Left lung (tissue), 10 donors: ENCODE results near the gene SRL. TPM values are rescaled to one million over a fixed set of nuclear protein-coding genes. Genes with fewer than 3 reads are reported as not detected.

ENCODE experiments used
- ATAC-seq: fragments of 200-7000 bp; cut with Tn5 transposase; one replicate; pipeline ENCODE4 v1.9.1; 2020; ENCODE audit warnings: moderate library complexity
- DNase-seq, 4 donors: peaks; one replicate each; pipeline ENCODE4 v3.0.0-alpha.2; 2013 to 2020
- H3K27ac ChIP-seq, 2 donors: fragments of 200-600 bp; sonication (generic) in 1 of 2; one replicate each; pipeline versions ENCODE4 v1.5.0 to v1.8.0; 2020 to 2021
- H3K27me3 ChIP-seq, 2 donors: fragments of 200-600 bp; sonication (generic) in 1 of 2; one replicate each; pipeline versions ENCODE4 v1.5.0 to v1.8.0; 2020 to 2021
- H3K36me3 ChIP-seq, 2 donors: fragments of 200-600 bp; sonication (generic) in 1 of 2; one replicate each; pipeline versions ENCODE4 v1.5.0 to v1.8.0; 2020 to 2021
- H3K4me1 ChIP-seq, 2 donors: fragments of 200-600 bp; one replicate each; pipeline ENCODE4 v1.8.0; 2021
- H3K4me3 ChIP-seq, 2 donors: fragments of 200-600 bp; sonication (generic) in 1 of 2; one replicate each; pipeline versions ENCODE4 v1.5.0 to v1.8.0; 2020 to 2021; ENCODE audit warnings: mild to moderate bottlenecking in 1 of 2
- H3K9me3 ChIP-seq, 2 donors: fragments of 200-600 bp; sonication (generic) in 1 of 2; one replicate each; pipeline versions ENCODE4 v1.5.0 to v1.8.0; 2020 to 2021
- intact Hi-C, 2 donors: fragments of 100-400 bp; cut with DNase I; formaldehyde crosslinking; loops; one replicate each; pipeline versions ENCODE4 v1.11.2 to v1.14.2; 2022
- polyA plus RNA-seq, 6 donors: library from polyadenylated mRNA; unstranded; fragments of 120-200 nt; gene quantifications; one replicate each; pipeline ENCODE4 v1.2.1, GENCODE V29; 2013; ENCODE audit not compliant: insufficient read length in 6 of 6
- total RNA-seq, 2 donors: library from RNA; stranded (reverse); fragmentation: NEBNext Ultra II Directional; extraction: Animal tissue kit (Norgen Biotek cat#: 25700); gene quantifications; one replicate each; pipeline ENCODE4 v1.2.1, GENCODE V29; 2021
- TF ChIP-seq, protein P1 (sequence below), 2 donors: fragments of 200-600 bp; sonication (generic) in 1 of 2; IDR thresholded peaks; one replicate each; pipeline versions ENCODE4 v1.5.0 to v1.8.0; 2021; ENCODE audit warnings: antibody characterized with exemption in 2 of 2
- donor health status: DM: no; HTN: yes; CAD: no.
- donor health status: DM: no; HTN: no; CAD: no.

Gene SRL
- total and polyA plus RNA-seq, 8 donors, result 0.82 to 6.5 (median 5.7) TPM

GRCh38 chr16:4172070-4172469 lies 69.8 kb downstream of the SRL start:
- intact Hi-C loops, result no loop called here
- Histone ChIP-seq H3K27me3 (no peaks in the 10 kb centered on the region), H3K4me1 (no peaks in the 10 kb centered on the region), H3K36me3 (no peaks in the 10 kb centered on the region), H3K27ac (no peak overlapping the region), H3K4me3 (no peak overlapping the region), H3K9me3 (no peaks in the 10 kb centered on the region)
- no peak for ATAC-seq
- DNase-seq, result no peak
- TF ChIP-seq, protein P1, sequence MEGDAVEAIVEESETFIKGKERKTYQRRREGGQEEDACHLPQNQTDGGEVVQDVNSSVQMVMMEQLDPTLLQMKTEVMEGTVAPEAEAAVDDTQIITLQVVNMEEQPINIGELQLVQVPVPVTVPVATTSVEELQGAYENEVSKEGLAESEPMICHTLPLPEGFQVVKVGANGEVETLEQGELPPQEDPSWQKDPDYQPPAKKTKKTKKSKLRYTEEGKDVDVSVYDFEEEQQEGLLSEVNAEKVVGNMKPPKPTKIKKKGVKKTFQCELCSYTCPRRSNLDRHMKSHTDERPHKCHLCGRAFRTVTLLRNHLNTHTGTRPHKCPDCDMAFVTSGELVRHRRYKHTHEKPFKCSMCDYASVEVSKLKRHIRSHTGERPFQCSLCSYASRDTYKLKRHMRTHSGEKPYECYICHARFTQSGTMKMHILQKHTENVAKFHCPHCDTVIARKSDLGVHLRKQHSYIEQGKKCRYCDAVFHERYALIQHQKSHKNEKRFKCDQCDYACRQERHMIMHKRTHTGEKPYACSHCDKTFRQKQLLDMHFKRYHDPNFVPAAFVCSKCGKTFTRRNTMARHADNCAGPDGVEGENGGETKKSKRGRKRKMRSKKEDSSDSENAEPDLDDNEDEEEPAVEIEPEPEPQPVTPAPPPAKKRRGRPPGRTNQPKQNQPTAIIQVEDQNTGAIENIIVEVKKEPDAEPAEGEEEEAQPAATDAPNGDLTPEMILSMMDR (IDR thresholded peaks at IDR 0.05), result no peak

DNA sequence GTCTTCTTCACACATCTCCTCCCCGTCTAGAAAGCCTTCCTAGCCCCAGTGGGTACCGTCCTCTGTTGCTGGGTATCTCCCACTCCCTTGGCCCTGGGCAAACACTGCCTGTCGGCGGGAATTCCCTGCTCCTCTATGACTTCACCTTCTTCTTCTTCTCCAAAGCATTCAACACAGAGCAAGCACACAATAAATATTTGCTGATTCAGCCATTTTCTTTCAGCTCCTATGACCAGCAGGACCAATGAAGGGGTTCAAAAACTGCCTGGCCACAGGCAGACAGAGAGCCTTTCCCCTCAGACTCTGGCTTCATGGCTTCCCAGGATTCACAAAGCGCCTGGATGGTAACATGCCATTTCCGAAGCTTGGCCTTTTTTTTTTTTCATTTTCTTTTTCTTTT lies 72.5 kb downstream of the SRL start:
- intact Hi-C loops, result no loop called here
- Histone ChIP-seq H3K9me3 (no peaks in the 10 kb centered on the region), H3K27ac (no peak overlapping the region), H3K36me3 (no peaks in the 10 kb centered on the region), H3K4me1 (no peaks in the 10 kb centered on the region), H3K27me3 (no peaks in the 10 kb centered on the region), H3K4me3 (no peak overlapping the region)
- ATAC-seq (no peak), DNase-seq (no peak)
- TF ChIP-seq, protein P1 (IDR thresholded peaks at IDR 0.05), result no peak

- no peaks in the 10 kb centered on the region for H3K9me3 ChIP-seq
- no peaks in the 10 kb centered on the region for H3K36me3 ChIP-seq
- intact Hi-C loops, result no loop called here
- no peak overlapping the region for H3K4me3 ChIP-seq
- H3K4me1 ChIP-seq, result no peaks in the 10 kb centered on the region
- TF ChIP-seq, protein P1 (IDR thresholded peaks at IDR 0.05), result no peak
- H3K27me3 ChIP-seq, result no peaks in the 10 kb centered on the region
- peak in 2 of 4 donors; percentile 65 to 79 for DNase-seq
- ATAC-seq, result no peak
- H3K27ac ChIP-seq, result no peak overlapping the region
Observed at GRCh38 chr16:4166821-4167220, 75.1 kb downstream of the SRL start.

DNA sequence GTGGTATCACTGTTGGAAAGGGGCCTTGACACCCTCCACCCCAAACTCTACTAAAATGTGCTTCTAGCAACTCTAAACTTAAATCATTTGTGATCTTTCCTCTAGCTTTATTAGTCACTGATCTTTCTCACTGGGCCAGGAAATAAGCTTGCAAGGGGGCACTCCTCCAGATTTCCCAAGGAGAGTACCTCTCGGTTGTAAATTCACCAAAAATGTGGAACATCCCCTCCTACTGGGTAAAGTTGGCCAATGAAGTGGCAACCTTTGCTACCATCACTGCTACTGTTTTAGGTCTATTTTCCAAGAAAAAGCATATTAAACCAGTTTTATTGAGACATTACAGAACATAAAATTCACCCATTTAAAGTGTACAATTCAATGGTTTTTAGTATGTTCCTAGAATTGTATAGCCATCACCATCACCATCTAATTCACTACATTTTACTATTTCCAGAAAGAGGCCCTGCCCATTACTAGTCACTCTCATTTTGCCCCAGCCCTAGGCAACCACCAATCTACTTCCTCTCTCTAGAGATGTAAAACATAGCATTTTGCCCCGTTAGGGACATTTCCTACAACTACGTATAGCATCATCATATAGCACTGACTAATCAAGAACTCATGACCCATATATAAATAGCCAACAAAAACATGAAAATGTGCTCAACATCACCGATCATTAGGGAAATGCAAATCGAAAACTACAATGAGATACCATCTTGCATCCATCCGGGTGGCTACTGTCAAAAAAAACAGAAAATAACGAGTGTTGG lies 81.0 kb downstream of the SRL start:
- Histone ChIP-seq H3K36me3 (no peaks in the 10 kb centered on the region), H3K9me3 (no peaks in the 10 kb centered on the region), H3K4me1 (no peaks in the 10 kb centered on the region), H3K4me3 (no peak overlapping the region), H3K27me3 (no peaks in the 10 kb centered on the region), H3K27ac (no peak overlapping the region)
- TF ChIP-seq, protein P1 (IDR thresholded peaks at IDR 0.05), result no peak
- DNase-seq (no peak), ATAC-seq (no peak)
- intact Hi-C loops, result no loop called here

DNA sequence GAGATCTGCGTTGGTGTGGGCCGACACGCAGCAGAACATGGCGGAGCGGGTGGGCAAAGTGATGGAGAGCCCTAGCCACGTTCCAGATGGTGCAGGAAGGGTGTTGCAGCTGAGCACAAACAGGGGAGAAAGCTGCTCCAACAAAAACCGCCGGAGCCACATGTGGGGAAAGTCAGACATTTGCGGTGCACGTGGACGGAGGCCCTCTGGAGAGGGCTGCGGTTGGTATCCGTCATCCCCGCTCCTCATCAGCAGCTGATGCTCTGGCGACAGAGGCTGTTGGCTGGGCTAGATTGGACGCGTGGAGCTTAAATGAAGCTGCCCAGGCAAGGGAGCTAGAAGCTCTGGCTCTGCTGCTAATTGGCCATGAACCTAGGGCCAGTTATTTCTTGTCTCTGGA lies 82.2 kb downstream of the SRL start:
- Histone ChIP-seq H3K27ac (no peak overlapping the region), H3K4me1 (no peaks in the 10 kb centered on the region), H3K4me3 (no peak overlapping the region), H3K36me3 (no peaks in the 10 kb centered on the region), H3K9me3 (no peaks in the 10 kb centered on the region), H3K27me3 (no peaks in the 10 kb centered on the region)
- ATAC-seq (no peak), DNase-seq (no peak)
- TF ChIP-seq, protein P1 (IDR thresholded peaks at IDR 0.05), result no peak
- intact Hi-C loops, result no loop called here
